H1 (cell line): ENCODE results near the gene MRPL52.

Source experiments
- BRCA1 ChIP-seq: IDR thresholded peaks from 2 replicates; pipeline ENCODE4 v1.6.1; 2012; ENCODE audit warnings: low read depth, low read length, improper control_type of control experiment
- CBX8 ChIP-seq: fragments of 300-800, 300-1000 bp; sonication (generic); IDR thresholded peaks from 2 replicates; pipeline ENCODE4 v1.7.1; 2016; ENCODE audit warnings: low read depth, low read length, borderline replicate concordance
- CTCF ChIP-seq, 3 experiments: IDR thresholded peaks; 1 replicate in 2 of 3; 2 replicates in 1 of 3; pipeline versions ENCODE4 v1.5.1 to v1.6.1; 2011; ENCODE audit warnings: low read length in 3 of 3, mild to moderate bottlenecking in 3 of 3, inconsistent platforms in 2 of 3, low read depth in 1 of 3, moderate library complexity in 1 of 3; ENCODE audit not compliant: insufficient read depth in 1 of 3; ENCODE audit errors: control extremely low read depth in 1 of 3
- EZH2 ChIP-seq: fragments of 200-600 bp; sonication (generic); IDR thresholded peaks from 2 replicates; pipeline ENCODE4 v1.7.1; 2012; ENCODE audit warnings: low read depth, mild to moderate bottlenecking, moderate library complexity, low read length, inconsistent platforms; ENCODE audit not compliant: severe bottlenecking
- FOSL1 ChIP-seq: IDR thresholded peaks from 2 replicates; pipeline ENCODE4 v1.6.1; 2011; ENCODE audit warnings: mild to moderate bottlenecking, low read depth, low read length, moderate library complexity; ENCODE audit not compliant: insufficient read depth
- POLR2A ChIP-seq, 2 experiments: IDR thresholded peaks; 1 replicate in 1 of 2; 2 replicates in 1 of 2; pipeline ENCODE4 v1.6.1; 2011; ENCODE audit warnings: low read depth in 2 of 2, low read length in 2 of 2, mild to moderate bottlenecking in 2 of 2; ENCODE audit errors: control extremely low read depth in 1 of 2
- POLR2AphosphoS5 ChIP-seq: IDR thresholded peaks from 2 replicates; pipeline ENCODE4 v1.6.1; 2011; ENCODE audit warnings: low read depth, low read length
- RFX5 ChIP-seq: IDR thresholded peaks from 2 replicates; pipeline ENCODE4 v1.6.1; 2011; ENCODE audit warnings: low read depth, low read length, improper control_type of control experiment, borderline replicate concordance
- SIN3A ChIP-seq, 2 experiments: IDR thresholded peaks in 1 of 2; conservative IDR thresholded peaks in 1 of 2; 2 replicates each; pipeline ENCODE4 v1.6.1; 2011 to 2012; ENCODE audit warnings: low read length in 2 of 2, improper control_type of control experiment in 1 of 2, low read depth in 1 of 2, mild to moderate bottlenecking in 1 of 2
- SP4 ChIP-seq: IDR thresholded peaks from 2 replicates; pipeline ENCODE4 v1.6.1; 2012; ENCODE audit warnings: low read length, inconsistent platforms
- YY1 ChIP-seq: IDR thresholded peaks from 2 replicates; pipeline ENCODE4 v1.6.1; 2011; ENCODE audit warnings: low read depth, mild to moderate bottlenecking, low read length

GRCh38 chr14:22822571-22823098, 7.1 kb upstream of the MRPL52 start:
- TF ChIP-seq POLR2A (IDR thresholded peaks at IDR 0.05; ENCODE audit: control extremely low read depth in 1 of 2, low read depth in 2 of 2, low read length in 2 of 2) (peak in 1 of 2 experiments; percentile 53; a peak in 2 of 3 replicates), FOSL1 (no peak), POLR2AphosphoS5 (no peak), YY1 (peak; percentile 85), CTCF (IDR thresholded peaks at IDR 0.05; ENCODE audit: control extremely low read depth in 1 of 3, insufficient read depth in 1 of 3, low read depth in 1 of 3, low read length in 3 of 3) (peak; percentile 76 to 97 (median 79)), RFX5 (no peak), SP4 (no peak; the same call in 1 of the 2 replicates), BRCA1 (no peak), CBX8 (no peak), SIN3A (conservative IDR thresholded peaks at IDR 0.05 in 1 of 2, IDR thresholded peaks at IDR 0.05 in 1 of 2; ENCODE audit: low read depth in 1 of 2, low read length in 2 of 2) (peak; percentile 72 to 73; a peak in 2 of 4 replicates), EZH2 (no peak)
